Measurements from ENCODE around the gene AIP. TPM values are rescaled to one million over a fixed set of nuclear protein-coding genes. Genes with fewer than 3 reads are reported as not detected.

Gene AIP
- total and polyA plus RNA-seq, 3 donors from 2014 or later = 34.6 to 61.7 (median 60.7) TPM

- H3K4me1 ChIP-seq = peaks cover 21% of the 10 kb centered on the region
- 27 to 32% methylated on average over 9 to 17 of the region's 17 CpGs for WGBS, 2 donors
These were observed 23.0 kb downstream of the AIP start for GRCh38 chr11:67505605-67506396.

DNA sequence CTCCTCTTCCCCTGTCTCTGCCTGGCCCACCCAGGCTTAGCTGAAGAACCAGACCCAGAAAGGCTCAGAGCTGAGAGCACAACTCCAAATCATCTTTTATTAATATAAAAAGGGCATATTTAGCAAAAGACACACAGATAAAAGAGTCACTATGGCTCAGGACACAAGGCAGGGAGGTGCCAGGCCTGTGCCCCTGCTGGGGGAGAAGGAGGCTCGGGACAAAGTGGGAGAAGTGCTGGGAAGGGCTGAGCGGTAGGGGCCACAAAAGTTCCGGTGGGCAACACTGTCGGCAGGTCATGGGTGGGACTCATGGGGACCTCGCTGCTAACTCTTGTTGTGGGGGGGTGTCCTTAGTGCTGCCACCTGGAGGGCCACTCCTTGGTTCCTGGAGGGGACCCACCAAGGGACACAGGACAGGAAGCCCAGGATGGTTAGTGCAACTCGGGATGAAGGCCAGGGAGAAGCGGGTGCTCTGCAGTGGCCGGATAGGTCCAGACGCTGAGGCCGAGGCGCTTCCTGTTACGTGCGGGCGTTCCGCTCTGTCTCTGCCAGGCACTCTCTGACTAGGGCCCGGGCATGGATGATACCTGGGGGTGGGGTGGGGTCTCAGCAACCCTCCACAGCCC, 23.7 kb downstream of the AIP start:
- TF ChIP-seq CTCF (IDR thresholded peaks at IDR 0.05) (no peak), POLR2A (IDR thresholded peaks at IDR 0.05) (no peak)
- Histone ChIP-seq H3K4me3 (no peak overlapping the region), H3K27me3 (no peaks in the 10 kb centered on the region), H3K9me3 (no peaks in the 10 kb centered on the region), H3K36me3 (ENCODE audit: low read depth, missing control alignments) (no peaks in the 10 kb centered on the region), H3K27ac (peak overlapping the region in 1 of 2 donors; percentile 39), H3K4me1 (peaks cover 21% of the 10 kb centered on the region)
- WGBS, 2 donors = 54 to 78% methylated on average over 5 to 16 of the region's 16 CpGs
- no peak for DNase-seq
- intact Hi-C loops (cut with DNase I; ENCODE audit: low total_unique reads) = no loop called here

More at GRCh38 chr11:67505605-67506396, 23.0 kb downstream of the AIP start:
- TF ChIP-seq CTCF (IDR thresholded peaks at IDR 0.05) = peak; percentile 91 to 93 (median 93)
- TF ChIP-seq POLR2A (IDR thresholded peaks at IDR 0.05) = no peak
- H3K27me3 ChIP-seq = no peaks in the 10 kb centered on the region
- H3K4me3 ChIP-seq = peak overlapping the region in 1 of 2 donors; percentile 54
- no peaks in the 10 kb centered on the region for H3K9me3 ChIP-seq
- intact Hi-C loops (cut with DNase I; ENCODE audit: low total_unique reads) = no loop called here
- no peaks in the 10 kb centered on the region for H3K36me3 ChIP-seq (ENCODE audit: low read depth, missing control alignments)
- peak overlapping the region; percentile 57 to 74 for H3K27ac ChIP-seq
- peak; percentile 90 for DNase-seq

DNA sequence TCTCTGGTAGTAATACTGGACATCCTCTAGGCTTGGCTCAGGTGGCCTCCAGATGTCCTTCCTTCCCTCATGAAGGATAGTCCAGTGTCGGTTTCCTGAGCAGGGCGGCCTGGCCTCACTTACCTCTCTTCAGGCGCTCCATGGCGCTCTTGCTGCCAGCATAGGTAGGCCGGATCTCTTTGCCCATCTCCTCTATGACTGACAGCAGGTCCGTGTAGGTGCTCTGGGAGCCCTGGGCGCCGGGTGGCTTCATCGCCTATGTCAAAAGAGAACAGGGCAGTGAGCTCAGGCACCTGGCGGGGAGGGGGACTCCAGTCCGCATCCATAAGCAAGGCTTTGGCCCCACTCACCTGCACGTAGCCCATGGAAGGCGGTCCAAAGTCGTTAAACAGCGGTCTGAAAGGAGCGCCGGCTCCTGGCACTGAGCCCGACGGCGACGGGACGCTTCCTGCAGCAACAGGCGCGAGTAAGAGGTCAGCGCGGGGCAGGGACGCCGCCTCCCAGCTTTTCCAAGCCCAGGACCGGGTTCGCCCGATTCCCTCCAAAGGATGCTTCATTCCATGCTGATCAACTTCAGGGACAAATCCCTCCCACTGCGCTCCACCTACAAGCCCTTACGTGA, 24.5 kb downstream of the AIP start:
- WGBS, 2 donors = 34 to 40% methylated on average over 14 to 33 of the region's 33 CpGs
- no peak for TF ChIP-seq POLR2A (IDR thresholded peaks at IDR 0.05)
- TF ChIP-seq CTCF (IDR thresholded peaks at IDR 0.05) = no peak
- peak overlapping the region; percentile 74 to 82 for H3K4me3 ChIP-seq
- no peak for DNase-seq
- H3K9me3 ChIP-seq = no peaks in the 10 kb centered on the region
- peaks cover 21% of the 10 kb centered on the region for H3K4me1 ChIP-seq
- H3K36me3 ChIP-seq (ENCODE audit: low read depth, missing control alignments) = no peaks in the 10 kb centered on the region
- intact Hi-C loops (cut with DNase I; ENCODE audit: low total_unique reads) = no loop called here
- no peaks in the 10 kb centered on the region for H3K27me3 ChIP-seq
- peak overlapping the region; percentile 39 to 95 for H3K27ac ChIP-seq

DNA sequence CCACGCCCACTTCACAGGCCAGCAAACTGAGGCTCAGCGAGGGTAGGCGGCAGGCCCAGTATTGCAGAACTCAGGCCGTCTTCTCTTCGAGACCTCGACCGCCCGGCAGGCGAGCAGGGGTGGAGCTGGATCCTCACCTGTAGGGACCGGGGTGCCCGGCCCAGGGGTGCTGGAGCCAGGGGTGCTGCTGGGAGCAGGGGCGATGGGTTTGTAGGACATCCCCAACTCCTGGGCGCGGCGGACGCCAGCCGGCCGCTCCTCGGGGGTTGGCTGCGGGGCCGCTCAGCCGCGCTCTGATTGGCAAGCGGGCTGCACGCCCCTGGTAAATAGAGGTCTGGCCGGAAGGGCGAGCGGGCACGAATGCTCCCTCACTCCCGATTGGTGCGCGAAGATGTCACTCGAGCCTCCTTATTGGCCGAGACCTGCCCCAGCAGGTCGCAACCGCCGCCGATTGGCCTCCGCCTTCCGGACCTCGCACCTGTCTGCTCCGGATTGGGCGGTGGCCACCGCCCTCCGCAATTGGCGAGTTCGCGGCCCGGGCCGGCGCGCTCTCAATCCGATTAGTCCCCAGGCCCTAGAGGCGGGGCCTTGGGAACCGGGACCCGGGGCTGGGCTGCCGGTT, 25.1 kb downstream of the AIP start, which contains the start of gene CDK2AP2:
CDK2AP2 (minus strand) TSS at position 299 of the 622 bp plus-strand sequence; CDS start at position 219, 80 bp downstream.
- no peaks in the 10 kb centered on the region for H3K27me3 ChIP-seq
- H3K4me3 ChIP-seq = peak within 1 kb of the TSS; percentile 74 to 82
- no peaks in the 10 kb centered on the region for H3K36me3 ChIP-seq (ENCODE audit: low read depth, missing control alignments)
- intact Hi-C loops (cut with DNase I; ENCODE audit: low total_unique reads) = no loop called here
- peaks cover 21% of the 10 kb centered on the region for H3K4me1 ChIP-seq
- H3K9me3 ChIP-seq = no peaks in the 10 kb centered on the region
- TF ChIP-seq CTCF (IDR thresholded peaks at IDR 0.05) = no peak
- TF ChIP-seq POLR2A (IDR thresholded peaks at IDR 0.05) = no peak
- WGBS, 2 donors = 1 to 5% methylated on average over 8 to 57 of the region's 57 CpGs
- peak; percentile 100 for DNase-seq
- H3K27ac ChIP-seq = peak within 1 kb of the TSS; percentile 95 to 97

Data from testis (tissue), 3 donors.